HG02759 (cell line): ENCODE measurements around the gene KPTN.

Experiments
- ATAC-seq: cut with Tn5 transposase; IDR thresholded peaks from one replicate; pipeline ENCODE4 v1.9.1; 2021; ENCODE audit warnings: mild to moderate bottlenecking, moderate library complexity; ENCODE audit not compliant: unreplicated experiment

KPTN gene

GRCh38 chr19:47509170-47509847 lies 25.3 kb upstream of the KPTN start:
- ATAC-seq, result no peak

- ATAC-seq, result no peak
These were observed 24.7 kb upstream of the KPTN start for GRCh38 chr19:47508721-47509120.

- no peak for ATAC-seq
These were observed 24.0 kb upstream of the KPTN start for GRCh38 chr19:47507924-47508553.

- ATAC-seq, result no peak
These were observed 23.0 kb upstream of the KPTN start for GRCh38 chr19:47507012-47507411.

- no peak for ATAC-seq
These were observed 22.4 kb upstream of the KPTN start for GRCh38 chr19:47506459-47506858.

- ATAC-seq, result no peak
These were observed 21.5 kb upstream of the KPTN start for GRCh38 chr19:47505506-47505905.

- ATAC-seq, result no peak
These were observed 19.8 kb upstream of the KPTN start for GRCh38 chr19:47503826-47504150.

GRCh38 chr19:47503130-47503825 lies 19.3 kb upstream of the KPTN start:
- no peak for ATAC-seq

GRCh38 chr19:47499863-47500830 lies 16.1 kb upstream of the KPTN start:
- no peak for ATAC-seq

- no peak for ATAC-seq
These were observed 15.4 kb upstream of the KPTN start for GRCh38 chr19:47499371-47499770.

GRCh38 chr19:47498561-47498960 lies 14.5 kb upstream of the KPTN start:
- no peak for ATAC-seq

- no peak for ATAC-seq
These were observed 14.0 kb upstream of the KPTN start for GRCh38 chr19:47497821-47498520.

GRCh38 chr19:47497050-47497766 lies 13.2 kb upstream of the KPTN start:
- ATAC-seq, result no peak

- ATAC-seq, result no peak
These were observed 11.7 kb upstream of the KPTN start for GRCh38 chr19:47495478-47496372.

GRCh38 chr19:47494729-47495128 lies 10.7 kb upstream of the KPTN start:
- no peak for ATAC-seq

- ATAC-seq, result no peak
These were observed 10.2 kb upstream of the KPTN start for GRCh38 chr19:47494211-47494547.

- no peak for ATAC-seq
These were observed 9.6 kb upstream of the KPTN start for GRCh38 chr19:47493378-47494210.
